Keratinocyte (primary cell): Measurements from ENCODE around the gene SMC5. TPM values are rescaled to one million over a fixed set of nuclear protein-coding genes. Genes with fewer than 3 reads are reported as not detected.
A peak's percentile ranks its signal among the peaks of the same experiment; 100 is the strongest.

Experiments
- DNase-seq: peaks from one replicate; pipeline ENCODE4 v3.0.0-alpha.2; 2011; ENCODE audit warnings: low read depth, missing footprints, low spot score
- FAIRE-seq: peaks from 2 replicates; lab custom pipeline; 2011; peaks lifted over from hg19 to GRCh38; lab: Jason Lieb, UNC
- H2AFZ ChIP-seq: 2 replicates; pipeline ENCODE4 v1.6.0; 2012; ENCODE audit warnings: low read length, control low read depth, inconsistent platforms; ENCODE audit not compliant: control insufficient read depth
- H3K27ac ChIP-seq: 2 replicates; pipeline ENCODE4 v1.5.1; 2011; ENCODE audit warnings: low read length; ENCODE audit not compliant: control insufficient read depth, insufficient read depth
- H3K27me3 ChIP-seq: 3 replicates; pipeline ENCODE4 v1.6.0; 2011; ENCODE audit warnings: low read length; ENCODE audit not compliant: control insufficient read depth, insufficient read depth; ENCODE audit errors: extremely low read depth
- H3K36me3 ChIP-seq, 2 experiments: 2 replicates in 1 of 2; 3 replicates in 1 of 2; pipeline ENCODE4 v1.5.1; 2011; ENCODE audit warnings: low read length in 2 of 2, mild to moderate bottlenecking in 1 of 2; ENCODE audit not compliant: control insufficient read depth in 2 of 2, insufficient read depth in 2 of 2; ENCODE audit errors: extremely low read depth in 1 of 2
- H3K4me1 ChIP-seq: 3 replicates; pipeline ENCODE4 v1.5.1; 2011; ENCODE audit warnings: low read length; ENCODE audit not compliant: control insufficient read depth, insufficient read depth; ENCODE audit errors: extremely low read depth
- H3K4me2 ChIP-seq: 3 replicates; pipeline ENCODE4 v1.6.0; 2011; ENCODE audit warnings: low read depth, low read length; ENCODE audit not compliant: control insufficient read depth, insufficient read depth; ENCODE audit errors: extremely low read depth
- H3K4me3 ChIP-seq, 3 experiments: fragments of 200-600 bp in 1 of 3; sonication (generic) in 1 of 3; 2 replicates in 2 of 3; 3 replicates in 1 of 3; pipeline ENCODE4 v1.5.1; 2011 to 2016; ENCODE audit warnings: low read length in 3 of 3, mild to moderate bottlenecking in 3 of 3, control low read depth in 2 of 3, inconsistent platforms in 1 of 3, low read depth in 1 of 3, mixed read lengths in 1 of 3, mixed run types in 1 of 3, moderate library complexity in 1 of 3; ENCODE audit not compliant: control insufficient read depth in 2 of 3, insufficient read depth in 2 of 3; ENCODE audit errors: extremely low read depth in 1 of 3
- H3K79me2 ChIP-seq: 2 replicates; pipeline ENCODE4 v1.6.0; 2012; ENCODE audit warnings: low read length; ENCODE audit not compliant: control insufficient read depth, insufficient read depth
- H3K9ac ChIP-seq: 3 replicates; pipeline ENCODE4 v1.6.0; 2011; ENCODE audit warnings: low read length; ENCODE audit not compliant: control insufficient read depth, insufficient read depth; ENCODE audit errors: extremely low read depth
- H3K9me1 ChIP-seq: 3 replicates; pipeline ENCODE4 v1.6.0; 2011; ENCODE audit warnings: low read length; ENCODE audit not compliant: control insufficient read depth, insufficient read depth; ENCODE audit errors: extremely low read depth
- H3K9me3 ChIP-seq: 2 replicates; pipeline ENCODE4 v1.5.1; 2012; ENCODE audit warnings: low read depth, low read length; ENCODE audit not compliant: control insufficient read depth
- H4K20me1 ChIP-seq: 3 replicates; pipeline ENCODE4 v1.6.0; 2011; ENCODE audit warnings: low read length; ENCODE audit not compliant: control insufficient read depth, insufficient read depth; ENCODE audit errors: extremely low read depth
- CTCF ChIP-seq, 3 experiments: IDR thresholded peaks in 1 of 3; conservative IDR thresholded peaks in 1 of 3; optimal IDR thresholded peaks in 1 of 3; 2 replicates in 2 of 3; 3 replicates in 1 of 3; pipeline versions ENCODE3 to v1.5.1; 2011; ENCODE audit warnings: low read length in 3 of 3, mild to moderate bottlenecking in 3 of 3, moderate library complexity in 2 of 3, control low read depth in 1 of 3, inconsistent platforms in 1 of 3; ENCODE audit not compliant: insufficient read depth in 2 of 3; ENCODE audit errors: extremely low read depth in 1 of 3
- EZH2 ChIP-seq: IDR thresholded peaks from one replicate; pipeline ENCODE4 v1.6.1; 2012; ENCODE audit warnings: inconsistent platforms, mild to moderate bottlenecking, low read length, moderate library complexity
- dilution Hi-C: fragments of 300-500 bp; cut with MboI; formaldehyde crosslinking; loops from one replicate; pipeline ENCODE4 v1.7.0; 2020; ENCODE audit warnings: low sequenced_read_pairs; ENCODE audit not compliant: extremely low pct_ligation_motif_present
- polyA plus RNA-seq, 5 experiments: library from polyadenylated mRNA; depleted of rRNA in 3 of 5; stranded (reverse) in 3 of 5; stranded (forward) in 1 of 5; unstranded in 1 of 5; fragments of >200 nt; gene quantifications; 1 replicate in 1 of 5; 2 replicates in 3 of 5; 3 replicates in 1 of 5; pipeline versions ENCODE4 v1.2.1 to v1.2.3, GENCODE V29; 2011 to 2012; ENCODE audit warnings: missing spikeins in 2 of 5, low read depth in 1 of 5, low replicate concordance in 1 of 5

The SMC5 gene
- polyA plus RNA-seq, 1 donor (not counting 4 experiments of a cell fraction or from before 2014, with no cell fraction given), result 16.5 TPM

- Histone ChIP-seq H2AFZ (no peak overlapping the region), H3K9ac (no peak overlapping the region), H3K4me3 (no peak overlapping the region), H3K36me3 (no peaks in the 10 kb centered on the region), H3K27me3 (no peaks in the 10 kb centered on the region), H3K4me2 (no peak overlapping the region), H3K79me2 (no peaks in the 10 kb centered on the region), H4K20me1 (no peaks in the 10 kb centered on the region), H3K27ac (no peak overlapping the region), H3K9me1 (no peaks in the 10 kb centered on the region), H3K4me1 (no peaks in the 10 kb centered on the region), H3K9me3 (no peaks in the 10 kb centered on the region)
- FAIRE-seq, result peak; percentile 17
- dilution Hi-C loops, result no loop called here
- TF ChIP-seq CTCF (optimal IDR thresholded peaks at IDR 0.05 in 1 of 3, IDR thresholded peaks at IDR 0.05 in 1 of 3, conservative IDR thresholded peaks at IDR 0.05 in 1 of 3; ENCODE audit: extremely low read depth in 1 of 3, insufficient read depth in 2 of 3, low read length in 3 of 3) (no peak), EZH2 (no peak)
- no peak for DNase-seq
Measured at GRCh38 chr9:70222354-70222753, 36.4 kb upstream of the SMC5 start.

- no peak overlapping the region for H3K27ac ChIP-seq
- dilution Hi-C loops, result no loop called here
Measured at GRCh38 chr9:70228118-70228517, 30.7 kb upstream of the SMC5 start.

More at GRCh38 chr9:70228118-70228517, 30.7 kb upstream of the SMC5 start:
- no peaks in the 10 kb centered on the region for H3K4me1 ChIP-seq
- FAIRE-seq, result peak; percentile 60
- no peaks in the 10 kb centered on the region for H4K20me1 ChIP-seq
- no peak overlapping the region for H2AFZ ChIP-seq
- no peaks in the 10 kb centered on the region for H3K79me2 ChIP-seq
- no peaks in the 10 kb centered on the region for H3K27me3 ChIP-seq
- no peaks in the 10 kb centered on the region for H3K9me1 ChIP-seq
- no peak overlapping the region for H3K4me2 ChIP-seq
- H3K9ac ChIP-seq, result no peak overlapping the region
- no peak for DNase-seq
- H3K9me3 ChIP-seq, result no peaks in the 10 kb centered on the region
- TF ChIP-seq EZH2, result no peak
- TF ChIP-seq CTCF (optimal IDR thresholded peaks at IDR 0.05 in 1 of 3, IDR thresholded peaks at IDR 0.05 in 1 of 3, conservative IDR thresholded peaks at IDR 0.05 in 1 of 3; ENCODE audit: extremely low read depth in 1 of 3, insufficient read depth in 2 of 3, low read length in 3 of 3), result no peak
- no peaks in the 10 kb centered on the region for H3K36me3 ChIP-seq
- H3K4me3 ChIP-seq, result no peak overlapping the region
